Epithelial cell of proximal tubule (primary cell): Measurements from ENCODE around the gene TMEM108. TPM values are rescaled to one million over a fixed set of nuclear protein-coding genes. Genes with fewer than 3 reads are reported as not detected.

ENCODE experiments used
- DNase-seq: peaks from one replicate; pipeline ENCODE4 v3.0.0-alpha.2; 2011; ENCODE audit warnings: low read depth
- H3K4me3 ChIP-seq: 2 replicates; pipeline ENCODE4 v1.5.1; 2011; ENCODE audit warnings: low read depth, mild to moderate bottlenecking, low read length
- CTCF ChIP-seq: conservative IDR thresholded peaks from 2 replicates; pipeline ENCODE4 v1.5.1; 2012; ENCODE audit warnings: low read depth, mild to moderate bottlenecking, low read length
- total RNA-seq: library from RNA; depleted of rRNA; stranded (reverse); fragments of >200 nt; gene quantifications from 2 replicates; pipeline ENCODE4 v1.2.3, GENCODE V29; 2015

The TMEM108 gene
- total RNA-seq, 1 donor from 2014 or later = 1.7 TPM

DNA sequence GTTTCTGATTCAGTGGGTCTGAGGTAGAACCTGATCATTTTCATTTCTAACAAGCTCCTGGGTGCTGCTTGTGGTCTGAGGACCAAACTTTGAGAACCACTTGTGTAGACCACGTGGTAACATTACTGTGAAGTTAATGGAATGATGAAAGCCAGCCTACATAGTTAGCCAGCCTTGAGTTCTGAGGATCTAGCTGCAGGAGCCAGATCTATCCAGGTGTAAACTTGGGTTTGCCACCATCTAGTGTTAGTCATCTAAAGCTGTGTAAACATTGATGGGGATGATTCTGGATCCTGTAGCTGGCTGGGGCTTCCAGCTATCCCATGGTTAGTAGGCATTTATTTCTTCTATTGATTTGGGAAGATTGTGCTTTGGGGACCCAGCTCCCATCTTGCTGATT is 170.0 kb downstream of the TMEM108 start:
- no peak overlapping the region for H3K4me3 ChIP-seq
- no peak for DNase-seq
- TF ChIP-seq CTCF = no peak

- no peak for DNase-seq
- no peak for TF ChIP-seq CTCF
- H3K4me3 ChIP-seq = no peak overlapping the region
Observed at GRCh38 chr3:133209871-133210550, 171.8 kb downstream of the TMEM108 start.

DNA sequence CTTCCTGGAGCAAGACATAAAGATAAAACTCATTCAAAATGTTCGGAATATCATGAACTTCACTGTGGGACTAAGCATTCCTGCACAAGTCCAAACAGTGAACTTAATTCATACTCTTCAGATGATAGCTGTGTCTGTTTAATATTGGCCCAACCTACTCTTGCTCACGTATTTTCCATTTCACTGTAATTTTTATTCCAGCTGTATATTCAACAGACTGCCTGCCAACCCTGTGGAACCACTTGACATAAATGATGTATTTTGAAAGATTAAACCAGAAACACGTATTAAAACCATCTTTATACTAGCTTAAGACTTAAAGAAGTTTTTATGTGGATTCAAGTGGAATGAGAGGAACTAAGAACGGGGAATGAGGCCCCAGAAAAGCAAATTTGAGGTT is 172.5 kb downstream of the TMEM108 start:
- DNase-seq = no peak
- H3K4me3 ChIP-seq = no peak overlapping the region
- TF ChIP-seq CTCF = no peak

- no peak for DNase-seq
- no peak for TF ChIP-seq CTCF
- no peak overlapping the region for H3K4me3 ChIP-seq
Observed at GRCh38 chr3:133211449-133211848, 173.3 kb downstream of the TMEM108 start.

GRCh38 chr3:133211856-133212255 is 173.7 kb downstream of the TMEM108 start:
- TF ChIP-seq CTCF = no peak
- no peak for DNase-seq
- H3K4me3 ChIP-seq = no peak overlapping the region

DNA sequence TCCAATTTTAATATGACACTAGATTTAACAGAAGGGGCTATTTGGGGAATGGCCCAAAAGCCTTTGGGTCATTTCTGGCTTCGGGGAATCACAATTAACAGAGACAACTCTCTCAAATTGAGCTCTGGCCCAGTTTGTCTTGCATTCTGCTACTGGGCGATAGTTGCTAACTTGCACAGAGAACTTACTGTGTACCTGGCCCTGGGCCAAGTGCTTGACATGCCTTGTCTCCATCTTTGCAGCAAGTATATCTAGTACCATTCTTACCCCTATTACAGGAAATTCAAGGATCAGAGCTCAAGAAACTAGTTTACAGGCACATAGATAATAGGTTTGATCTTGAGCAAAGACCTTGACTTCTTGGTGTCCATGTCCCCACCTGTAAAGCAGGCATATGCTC is 175.7 kb downstream of the TMEM108 start:
- TF ChIP-seq CTCF = no peak
- H3K4me3 ChIP-seq = no peak overlapping the region
- no peak for DNase-seq

DNA sequence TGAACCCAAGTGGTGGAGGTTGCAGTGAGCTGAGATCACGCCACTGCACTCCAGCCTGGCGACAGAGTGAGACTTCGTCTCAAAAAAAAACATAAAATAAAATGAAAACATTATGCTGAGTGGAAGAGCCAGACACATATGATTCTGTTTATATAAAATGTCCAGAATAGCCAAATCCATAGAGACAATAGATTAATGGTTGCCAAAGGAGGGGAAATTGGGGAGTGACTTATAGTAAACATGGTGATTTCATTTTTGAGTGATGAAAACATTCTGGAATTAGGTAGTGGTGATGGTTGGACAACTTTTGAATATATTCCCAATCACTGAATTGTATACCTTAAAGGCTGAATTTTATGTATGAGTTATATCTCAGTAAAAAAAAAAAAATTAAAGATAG is 189.6 kb downstream of the TMEM108 start:
- DNase-seq = no peak
- TF ChIP-seq CTCF = no peak
- H3K4me3 ChIP-seq = no peak overlapping the region
